IMR-90 (cell line): ENCODE data around the gene NAPB. TPM values are rescaled to one million over a fixed set of nuclear protein-coding genes. Genes with fewer than 3 reads are reported as not detected.

Experiments
- ATAC-seq: fragments of 200-7000 bp; cut with Tn5 transposase; 2 replicates; pipeline ENCODE4 v1.9.1; 2020; ENCODE audit warnings: low read depth, mild to moderate bottlenecking, moderate library complexity
- BruUV-seq: library from RNA; stranded (reverse); fragments of 400-500 nt; replicated peaks from 2 replicates; lab custom pipeline; 2021; lab: Mats Ljungman, UMichigan
- CTCF ChIA-PET: fragments of 300-600 bp; formaldehyde crosslinking; extraction: SDS; loops from one replicate; lab custom pipeline; 2021; ENCODE audit warnings: antibody characterized with exemption; lab: Yijun Ruan, JAX
- POLR2A ChIA-PET: fragments of 300-600 bp; sonication (Branson Sonifier 250); formaldehyde crosslinking; loops from one replicate; lab custom pipeline; 2022; ENCODE audit warnings: antibody characterized with exemption; ENCODE audit not compliant: unreplicated experiment; lab: Charles Lee
- DNase-seq: peaks from one replicate; pipeline ENCODE4 v3.0.0; 2013
- H2AFZ ChIP-seq: replicated peaks from 2 replicates; pipeline ENCODE3; 2013; ENCODE audit warnings: low read length, mild to moderate bottlenecking; ENCODE audit not compliant: poor library complexity
- H2AK5ac ChIP-seq: 2 replicates; pipeline ENCODE4 v1.6.1; 2013; ENCODE audit warnings: low read depth, low read length, inconsistent platforms
- H2AK9ac ChIP-seq: replicated peaks from 2 replicates; pipeline ENCODE3; 2013; ENCODE audit warnings: mild to moderate bottlenecking, low read depth, low read length, moderate library complexity; ENCODE audit not compliant: poor library complexity
- H2BK120ac ChIP-seq: 2 replicates; pipeline ENCODE4 v1.6.1; 2013; ENCODE audit warnings: low read depth, low read length, inconsistent platforms
- H2BK15ac ChIP-seq: 3 replicates; pipeline ENCODE4 v1.6.1; 2013; ENCODE audit warnings: low read depth, low read length, inconsistent platforms
- H2BK20ac ChIP-seq: 2 replicates; pipeline ENCODE4 v1.6.1; 2013; ENCODE audit warnings: low read depth, mild to moderate bottlenecking, inconsistent platforms, low read length, moderate library complexity
- H2BK5ac ChIP-seq: 2 replicates; pipeline ENCODE4 v1.6.1; 2013; ENCODE audit warnings: mild to moderate bottlenecking, low read depth, low read length, inconsistent platforms; ENCODE audit not compliant: poor library complexity, severe bottlenecking
- H3K14ac ChIP-seq: replicated peaks from 2 replicates; pipeline ENCODE4 v1.6.1; 2013; ENCODE audit warnings: low read depth, low read length, inconsistent platforms
- H3K18ac ChIP-seq: 2 replicates; pipeline ENCODE4 v1.6.1; 2013; ENCODE audit warnings: low read depth, low read length, control low read depth
- H3K23ac ChIP-seq: 2 replicates; pipeline ENCODE4 v1.6.1; 2013; ENCODE audit warnings: low read depth, low read length, inconsistent platforms
- H3K27ac ChIP-seq: 2 replicates; pipeline ENCODE4 v1.5.1; 2013; ENCODE audit warnings: mild to moderate bottlenecking, control low read depth, low read length; ENCODE audit not compliant: insufficient read depth
- H3K27me3 ChIP-seq: 2 replicates; pipeline ENCODE4 v1.6.1; 2013; ENCODE audit warnings: low read length; ENCODE audit not compliant: control insufficient read depth, insufficient read depth
- H3K36me3 ChIP-seq: 2 replicates; pipeline ENCODE4 v1.6.1; 2013; ENCODE audit warnings: low read length, mixed read lengths; ENCODE audit not compliant: control insufficient read depth, insufficient read depth
- H3K4ac ChIP-seq: 2 replicates; pipeline ENCODE4 v1.6.1; 2013; ENCODE audit warnings: low read depth, low read length, inconsistent platforms
- H3K4me1 ChIP-seq: 2 replicates; pipeline ENCODE4 v1.6.1; 2013; ENCODE audit warnings: low read length, mixed read lengths; ENCODE audit not compliant: control insufficient read depth, insufficient read depth
- H3K4me2 ChIP-seq: 2 replicates; pipeline ENCODE4 v1.6.1; 2013; ENCODE audit warnings: low read depth, mild to moderate bottlenecking, control low read depth, low read length, moderate library complexity
- H3K4me3 ChIP-seq: 2 replicates; pipeline ENCODE4 v1.5.1; 2013; ENCODE audit warnings: low read depth, mild to moderate bottlenecking, control low read depth, low read length, moderate library complexity; ENCODE audit not compliant: insufficient read depth
- H3K56ac ChIP-seq: 2 replicates; pipeline ENCODE4 v1.6.1; 2013; ENCODE audit warnings: low read length, inconsistent platforms; ENCODE audit not compliant: insufficient read depth; ENCODE audit errors: extremely low read depth
- H3K79me1 ChIP-seq, 2 experiments: 2 replicates each; pipeline ENCODE4 v1.6.1; 2013; ENCODE audit warnings: low read length in 2 of 2, inconsistent platforms in 1 of 2, low read depth in 1 of 2
- H3K9ac ChIP-seq: 2 replicates; pipeline ENCODE4 v1.6.1; 2013; ENCODE audit warnings: low read depth, low read length, control low read depth
- H3K9me1 ChIP-seq: 2 replicates; pipeline ENCODE4 v1.6.1; 2013; ENCODE audit warnings: low read length, inconsistent platforms; ENCODE audit not compliant: insufficient read depth
- H3K9me3 ChIP-seq: 2 replicates; pipeline ENCODE4 v1.6.1; 2013; ENCODE audit warnings: low read length; ENCODE audit not compliant: control insufficient read depth, insufficient read depth
- H4K20me1 ChIP-seq: 2 replicates; pipeline ENCODE4 v1.6.1; 2013; ENCODE audit warnings: low read length, inconsistent platforms; ENCODE audit not compliant: insufficient read depth
- H4K5ac ChIP-seq: 2 replicates; pipeline ENCODE4 v1.6.1; 2013; ENCODE audit warnings: mild to moderate bottlenecking, low read depth, low read length, control low read depth
- H4K8ac ChIP-seq, 2 experiments: 2 replicates each; pipeline ENCODE4 v1.6.1; 2013; ENCODE audit warnings: low read depth in 2 of 2, low read length in 2 of 2, control low read depth in 1 of 2, inconsistent platforms in 1 of 2
- H4K91ac ChIP-seq: 2 replicates; pipeline ENCODE4 v1.6.1; 2013; ENCODE audit warnings: low read depth, low read length, inconsistent platforms; ENCODE audit not compliant: insufficient read depth
- BHLHE40 ChIP-seq: fragments of 150-350 bp; IDR thresholded peaks from 2 replicates; pipeline ENCODE4 v1.6.1; 2016; ENCODE audit warnings: mild to moderate bottlenecking, low read depth, low read length
- CEBPB ChIP-seq: IDR thresholded peaks from 2 replicates; pipeline ENCODE4 v1.6.1; 2012; ENCODE audit warnings: low read depth, low read length, improper control_type of control experiment
- CHD1 ChIP-seq: IDR thresholded peaks from 2 replicates; pipeline ENCODE4 v1.6.1; 2012; ENCODE audit warnings: low read depth, low read length, improper control_type of control experiment
- ELK1 ChIP-seq: fragments of 150-350 bp; IDR thresholded peaks from 2 replicates; pipeline ENCODE4 v1.6.1; 2016; ENCODE audit warnings: low read depth, mild to moderate bottlenecking, low read length, moderate library complexity, borderline replicate concordance
- FOS ChIP-seq: fragments of 150-350 bp; IDR thresholded peaks from 2 replicates; pipeline ENCODE4 v1.6.1; 2016; ENCODE audit warnings: low read depth, low read length
- MAFK ChIP-seq: IDR thresholded peaks from 2 replicates; pipeline ENCODE4 v1.6.1; 2012; ENCODE audit warnings: low read depth, low read length, improper control_type of control experiment
- MAZ ChIP-seq: IDR thresholded peaks from 2 replicates; pipeline ENCODE4 v1.6.1; 2012; ENCODE audit warnings: low read depth, mild to moderate bottlenecking, low read length, improper control_type of control experiment, moderate library complexity, borderline replicate concordance
- MXI1 ChIP-seq: IDR thresholded peaks from 2 replicates; pipeline ENCODE4 v1.6.1; 2012; ENCODE audit warnings: low read depth, mild to moderate bottlenecking, low read length, moderate library complexity, borderline replicate concordance
- NFE2L2 ChIP-seq: fragments of 150-350 bp; IDR thresholded peaks from 2 replicates; pipeline ENCODE4 v1.6.1; 2016; ENCODE audit warnings: low read depth, mild to moderate bottlenecking, low read length
- POLR2A ChIP-seq: IDR thresholded peaks from 2 replicates; pipeline ENCODE4 v1.6.1; 2012; ENCODE audit warnings: mild to moderate bottlenecking, low read depth, low read length
- RAD21 ChIP-seq: IDR thresholded peaks from 2 replicates; pipeline ENCODE4 v1.6.1; 2012; ENCODE audit warnings: low read length, improper control_type of control experiment
- RCOR1 ChIP-seq: IDR thresholded peaks from 2 replicates; pipeline ENCODE4 v1.6.1; 2012; ENCODE audit warnings: mild to moderate bottlenecking, low read length, improper control_type of control experiment; ENCODE audit not compliant: insufficient replicate concordance
- RFX5 ChIP-seq: IDR thresholded peaks from 2 replicates; pipeline ENCODE4 v1.8.0; 2012; ENCODE audit warnings: low read depth, mild to moderate bottlenecking, low read length, moderate library complexity
- SMC3 ChIP-seq: fragments of 150-350 bp; IDR thresholded peaks from 2 replicates; pipeline ENCODE4 v1.6.1; 2016; ENCODE audit warnings: low read depth, mild to moderate bottlenecking, antibody characterized with exemption, low read length, moderate library complexity
- USF2 ChIP-seq: fragments of 150-350 bp; IDR thresholded peaks from 2 replicates; pipeline ENCODE4 v1.6.1; 2017; ENCODE audit warnings: mild to moderate bottlenecking, antibody characterized with exemption, low read length, low read depth
- WGBS, 2 experiments: methylation state at CpG; one replicate each; pipeline versions ENCODE4 v1.1.5 to v1.1.7; 2013; ENCODE audit warnings: missing lambda C conversion rate in 2 of 2; ENCODE audit not compliant: insufficient read length in 1 of 2; ENCODE audit errors: extremely low coverage in 2 of 2; 5-methylcytosine and 5-hydroxymethylcytosine counted together
- dilution Hi-C: fragments of 300-500 bp; cut with HindIII; formaldehyde crosslinking; loops from one replicate; pipeline ENCODE4 v1.14.3; 2018; ENCODE audit warnings: low sequenced_read_pairs; ENCODE audit not compliant: unreplicated experiment
- in situ Hi-C: fragments of 300-500 bp; cut with MboI; formaldehyde crosslinking; loops from 3 replicates; pipeline ENCODE4 v1.14.3; 2019; ENCODE audit warnings: low sequenced_read_pairs, inconsistent platforms, mixed read lengths
- intact Hi-C: fragments of 100-400 bp; cut with micrococcal nuclease; formaldehyde crosslinking; loops from 2 replicates; pipeline ENCODE4 v1.10.0; 2022
- polyA plus RNA-seq, 3 experiments: library from polyadenylated mRNA; depleted of rRNA; stranded (reverse); fragments of >200 nt; gene quantifications; 2 replicates each; pipeline ENCODE4 v1.2.3, GENCODE V29; 2012; ENCODE audit warnings: low replicate concordance in 1 of 3
- total RNA-seq: library from RNA; depleted of rRNA; stranded (reverse); fragments of >200 nt; gene quantifications from 2 replicates; pipeline ENCODE4 v1.2.3, GENCODE V29; 2012
- TF ChIP-seq, protein P1 (sequence below): conservative IDR thresholded peaks from 2 replicates; pipeline ENCODE4 v1.5.1; 2012; ENCODE audit warnings: mild to moderate bottlenecking, low read depth, low read length, improper control_type of control experiment

Gene NAPB
- total and polyA plus RNA-seq, 2 of the 4 experiments (the other 2 are of a cell fraction), result 4.4 to 5.2 TPM

DNA sequence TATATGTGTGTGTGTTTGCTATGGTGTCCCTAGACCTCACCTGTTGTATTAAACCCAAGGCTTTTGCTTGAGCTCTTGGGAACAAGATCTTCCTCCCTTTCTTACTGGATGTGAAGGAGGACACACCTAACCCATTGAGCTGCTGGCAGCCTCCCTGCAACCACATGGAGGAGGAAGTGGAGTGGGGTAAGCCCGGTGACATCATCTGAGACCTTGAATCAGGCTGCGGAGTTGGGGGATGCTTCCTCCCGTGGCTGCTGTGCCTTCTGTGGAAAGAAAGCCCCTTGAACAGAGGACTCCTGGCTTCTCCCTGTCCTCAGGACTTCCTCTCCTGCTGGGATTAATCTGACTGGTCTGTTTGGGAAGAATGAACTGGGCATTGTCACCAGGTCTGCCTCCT lies 28.1 kb upstream of the NAPB start:
- H2BK20ac ChIP-seq, result no peak overlapping the region
- in situ Hi-C loops (loop anchor here (10.0 kb wide), 1 partner anchor 155 kb away; the partner anchor contains the start of gene CST9), dilution Hi-C loops (no loop called here), intact Hi-C loops (no loop called here)
- no peaks in the 10 kb centered on the region for H4K20me1 ChIP-seq
- no peak overlapping the region for H2AK5ac ChIP-seq
- no peaks in the 10 kb centered on the region for H3K36me3 ChIP-seq
- no peak overlapping the region for H3K4me2 ChIP-seq
- no peak overlapping the region for H3K23ac ChIP-seq
- H3K27me3 ChIP-seq, result peaks cover 2% of the 10 kb centered on the region; the same call in 1 of the 2 replicates
- no peak overlapping the region for H4K5ac ChIP-seq
- H2BK15ac ChIP-seq, result no peak overlapping the region
- H2AFZ ChIP-seq, result no peak overlapping the region
- H3K4ac ChIP-seq, result no peak overlapping the region
- WGBS, 2 experiments, result no CpG with 5 or more reads among the region's 3 CpGs
- no peak overlapping the region for H2AK9ac ChIP-seq
- H3K27ac ChIP-seq, result no peak overlapping the region
- ChIA-PET POLR2A (no interaction called here), CTCF (interaction anchor here (1.1 kb wide), 1 partner anchor 8 kb away, joined by 3 read pairs; no protein-coding TSS in a partner anchor)
- no peak overlapping the region for H3K14ac ChIP-seq
- no peak overlapping the region for H2BK5ac ChIP-seq
- H3K4me1 ChIP-seq, result 0 out of 2 replicates have a peak, but pooled peaks cover 3% of the 10 kb centered on the region
- no peak overlapping the region for H3K9ac ChIP-seq
- no peak overlapping the region for H2BK120ac ChIP-seq
- H4K91ac ChIP-seq, result no peak overlapping the region
- no peak overlapping the region for H3K4me3 ChIP-seq
- H3K79me1 ChIP-seq, result no peaks in the 10 kb centered on the region
- BruUV-seq, result no TSS peak
- ATAC-seq (no peak), DNase-seq (no peak)
- no peak for TF ChIP-seq USF2
- TF ChIP-seq SMC3, result no peak
- no peak for TF ChIP-seq MXI1
- TF ChIP-seq RAD21, result no peak
- TF ChIP-seq, protein P1, sequence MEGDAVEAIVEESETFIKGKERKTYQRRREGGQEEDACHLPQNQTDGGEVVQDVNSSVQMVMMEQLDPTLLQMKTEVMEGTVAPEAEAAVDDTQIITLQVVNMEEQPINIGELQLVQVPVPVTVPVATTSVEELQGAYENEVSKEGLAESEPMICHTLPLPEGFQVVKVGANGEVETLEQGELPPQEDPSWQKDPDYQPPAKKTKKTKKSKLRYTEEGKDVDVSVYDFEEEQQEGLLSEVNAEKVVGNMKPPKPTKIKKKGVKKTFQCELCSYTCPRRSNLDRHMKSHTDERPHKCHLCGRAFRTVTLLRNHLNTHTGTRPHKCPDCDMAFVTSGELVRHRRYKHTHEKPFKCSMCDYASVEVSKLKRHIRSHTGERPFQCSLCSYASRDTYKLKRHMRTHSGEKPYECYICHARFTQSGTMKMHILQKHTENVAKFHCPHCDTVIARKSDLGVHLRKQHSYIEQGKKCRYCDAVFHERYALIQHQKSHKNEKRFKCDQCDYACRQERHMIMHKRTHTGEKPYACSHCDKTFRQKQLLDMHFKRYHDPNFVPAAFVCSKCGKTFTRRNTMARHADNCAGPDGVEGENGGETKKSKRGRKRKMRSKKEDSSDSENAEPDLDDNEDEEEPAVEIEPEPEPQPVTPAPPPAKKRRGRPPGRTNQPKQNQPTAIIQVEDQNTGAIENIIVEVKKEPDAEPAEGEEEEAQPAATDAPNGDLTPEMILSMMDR, result no peak
- TF ChIP-seq MAFK, result no peak
- no peak for TF ChIP-seq CEBPB
- no peak for TF ChIP-seq NFE2L2
- no peak for TF ChIP-seq RCOR1
- no peak for TF ChIP-seq RFX5
- no peak for TF ChIP-seq CHD1
- TF ChIP-seq FOS, result no peak
- no peak for TF ChIP-seq MAZ
- no peak for TF ChIP-seq POLR2A
- no peak for TF ChIP-seq BHLHE40
- no peak for TF ChIP-seq ELK1
- H3K9me3 ChIP-seq, result no peaks in the 10 kb centered on the region
- H3K56ac ChIP-seq, result no peak overlapping the region; the same call in 1 of the 2 replicates
- H4K8ac ChIP-seq, result no peak overlapping the region
- no peak overlapping the region for H3K18ac ChIP-seq
- peaks cover 6% of the 10 kb centered on the region; the same call in 1 of the 2 replicates for H3K9me1 ChIP-seq
